NCI-H128 (cell line): ENCODE results near the gene UBE2G2.
A peak's percentile ranks its signal among the peaks of the same experiment; 100 is the strongest.

Experiments
- DNase-seq: peaks from one replicate; lab custom pipeline; 2025; ENCODE audit not compliant: unreplicated experiment; lab: John Stamatoyannopoulos, UW

Gene UBE2G2

DNA sequence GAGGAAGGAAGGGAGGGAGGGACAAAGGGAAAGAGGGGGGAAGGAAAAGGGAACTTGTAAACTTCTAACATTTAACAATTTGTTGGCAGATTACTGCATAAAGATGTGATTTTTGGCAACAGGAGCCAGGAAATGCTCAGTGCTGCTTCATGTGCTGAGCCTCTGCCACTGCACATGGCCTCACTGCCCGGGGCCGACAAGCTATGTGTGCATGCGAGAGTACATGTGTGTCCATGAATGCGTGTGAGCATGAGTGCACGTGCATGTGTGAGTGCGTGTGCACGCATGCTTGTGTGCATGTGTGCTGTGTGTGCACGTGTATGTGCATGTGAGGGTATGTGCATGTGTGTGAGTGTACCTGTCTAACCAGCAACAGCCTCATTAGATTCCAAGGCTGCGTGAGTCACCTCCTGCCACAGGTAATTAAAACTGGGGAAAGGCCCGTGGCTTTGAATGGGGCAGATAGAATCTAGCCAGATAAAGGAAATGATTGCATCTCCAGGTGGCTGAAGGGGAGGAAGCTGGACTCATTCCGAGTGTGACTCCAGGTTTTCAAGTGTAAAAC, 48.9 kb downstream of the UBE2G2 start:
- DNase-seq: no peak

DNA sequence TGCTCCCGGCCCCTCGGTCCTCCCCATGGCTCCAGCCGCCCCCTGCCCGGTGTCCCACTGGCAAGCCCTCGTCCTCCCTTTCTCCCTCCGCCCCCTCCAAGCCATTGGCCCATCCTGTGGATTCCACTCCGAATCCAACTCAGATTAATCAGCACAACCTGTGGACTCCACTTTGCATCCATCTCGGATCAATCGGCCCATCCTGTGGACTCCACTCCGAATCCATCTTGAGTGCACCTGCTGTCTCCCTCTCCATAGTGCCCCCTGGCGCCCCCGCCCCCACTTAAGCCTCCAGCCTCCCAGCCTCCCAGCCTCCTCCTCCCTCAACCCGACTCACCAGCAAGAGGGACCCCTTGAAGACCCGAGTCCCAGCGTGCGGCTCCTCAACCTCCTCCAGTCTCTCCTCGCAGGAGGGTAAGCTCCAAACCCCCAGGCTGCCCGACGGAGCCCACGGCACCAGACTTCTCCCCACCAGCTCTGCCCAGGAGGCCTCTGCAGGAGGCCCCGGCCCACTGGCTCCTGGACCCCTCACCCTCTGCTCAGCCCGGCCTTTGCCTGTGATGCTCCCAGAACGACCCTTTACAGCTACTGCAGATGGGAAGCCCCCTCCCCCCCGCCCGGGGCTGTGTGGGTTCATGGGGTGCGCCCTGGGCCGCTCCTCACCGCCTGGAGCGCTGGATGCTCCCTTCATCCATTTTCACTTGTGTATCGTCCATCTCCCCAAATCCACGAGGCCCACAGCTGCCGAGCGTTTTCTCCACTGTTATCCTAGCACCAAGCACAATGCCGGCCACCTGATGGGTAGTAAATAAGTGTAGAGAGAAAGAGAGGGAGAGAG, 49.6 kb downstream of the UBE2G2 start:
- DNase-seq: no peak

GRCh38 chr21:44751186-44751798, 50.3 kb downstream of the UBE2G2 start:
- no peak for DNase-seq

DNA sequence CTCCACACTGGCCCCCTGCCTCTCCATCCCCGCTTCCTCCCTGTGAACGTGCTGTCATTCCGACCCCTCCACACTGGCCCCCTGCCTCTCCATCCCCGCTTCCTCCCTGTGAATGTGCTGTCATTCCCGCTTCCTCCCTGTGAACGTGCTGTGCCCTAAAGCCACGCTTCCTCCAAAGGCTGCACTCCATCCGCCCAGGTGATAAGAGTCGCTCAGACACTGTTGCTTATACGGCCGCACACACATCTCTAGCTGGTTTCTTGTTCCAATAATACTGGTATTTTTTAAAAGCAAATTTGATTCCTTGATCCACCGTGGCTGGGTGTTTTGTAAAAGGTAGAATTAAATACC, 51.0 kb downstream of the UBE2G2 start:
- DNase-seq: no peak

GRCh38 chr21:44749759-44750674, 51.6 kb downstream of the UBE2G2 start:
- DNase-seq: no peak

DNA sequence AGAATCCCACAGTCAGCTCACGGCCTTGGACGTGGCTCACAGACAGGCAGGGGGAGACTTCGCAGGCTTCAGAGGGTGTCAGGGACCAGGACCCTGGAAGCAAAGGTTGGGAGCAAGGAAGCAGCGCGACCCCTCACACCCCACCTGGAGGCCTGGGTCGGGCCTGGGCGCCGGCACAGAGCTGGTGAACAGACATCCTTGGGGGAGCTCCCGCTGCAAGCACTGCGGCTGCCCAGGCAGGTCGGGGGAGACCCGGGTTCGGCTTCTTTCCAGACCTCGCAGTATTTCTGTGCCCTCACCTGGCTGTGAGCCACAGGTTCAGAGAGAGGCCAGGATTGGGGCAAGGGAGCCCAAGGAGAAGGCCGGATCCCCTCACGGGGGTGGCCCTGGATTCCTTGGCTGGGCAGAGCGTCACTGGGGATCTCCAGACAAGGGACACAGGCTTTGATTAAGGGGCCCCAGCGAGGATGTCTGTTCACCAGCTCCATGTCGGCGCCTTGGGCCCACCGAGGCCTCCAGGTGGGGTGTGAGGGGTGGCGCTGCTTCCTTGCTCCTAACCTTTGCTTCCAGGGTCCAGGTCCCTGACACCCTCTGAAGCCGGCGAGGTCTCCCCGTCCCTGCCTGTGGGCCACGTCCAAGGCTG, 52.4 kb downstream of the UBE2G2 start:
- DNase-seq: no peak

DNA sequence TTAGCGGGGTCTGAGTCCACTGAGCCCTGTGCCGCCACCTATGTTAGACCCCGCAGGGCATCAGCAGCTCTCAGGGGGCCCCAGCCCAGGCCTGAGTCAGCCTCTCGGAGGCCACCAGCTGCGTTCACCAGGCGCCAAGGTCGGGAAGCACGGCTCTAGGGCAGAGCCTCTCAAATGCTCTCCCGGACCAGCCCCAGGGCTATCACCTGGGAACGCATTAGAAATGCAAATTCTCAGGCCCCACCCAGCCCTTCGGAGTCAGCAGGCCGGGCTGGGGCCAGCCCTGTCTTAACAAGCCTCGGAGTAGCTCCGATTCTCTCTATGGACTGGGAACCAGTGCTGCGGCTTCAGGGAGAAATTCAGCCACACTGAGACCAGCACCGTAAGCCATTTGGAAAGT, 53.0 kb downstream of the UBE2G2 start:
- DNase-seq: no peak

DNA sequence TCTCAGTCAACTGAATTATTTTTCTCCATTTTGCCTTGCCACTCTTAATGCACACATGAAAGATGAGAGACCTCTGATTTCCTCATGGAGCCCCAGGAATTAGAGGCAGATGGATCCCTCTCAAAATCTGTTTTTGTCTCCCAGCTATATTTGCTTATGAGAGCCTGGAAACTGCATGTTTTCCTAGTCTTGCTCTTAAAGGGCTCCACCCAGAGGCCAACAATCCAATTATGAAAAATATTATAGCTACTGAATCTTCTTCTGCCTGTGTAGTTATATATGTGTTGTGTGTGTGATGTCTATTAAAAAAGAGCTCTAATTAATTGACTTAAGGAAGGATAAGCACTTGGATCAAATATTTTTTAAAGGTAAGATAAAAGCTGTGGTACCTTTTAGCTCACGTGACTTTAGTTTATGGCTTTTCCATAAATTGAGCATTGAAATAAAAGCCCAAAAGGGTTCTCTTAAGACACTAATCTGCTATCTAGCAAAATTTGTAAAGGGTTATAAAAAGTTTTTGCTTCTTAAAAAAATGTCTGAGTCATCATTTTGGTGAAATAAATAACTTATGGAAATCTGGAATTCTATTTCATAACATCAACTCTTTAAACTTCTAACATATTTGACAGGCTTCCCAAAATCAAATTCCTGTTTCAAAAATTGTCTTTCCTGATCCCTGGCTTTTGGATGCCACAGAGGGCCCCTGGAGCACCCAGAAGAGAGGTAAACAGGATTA, 59.0 kb downstream of the UBE2G2 start:
- DNase-seq: peak; percentile 35

DNA sequence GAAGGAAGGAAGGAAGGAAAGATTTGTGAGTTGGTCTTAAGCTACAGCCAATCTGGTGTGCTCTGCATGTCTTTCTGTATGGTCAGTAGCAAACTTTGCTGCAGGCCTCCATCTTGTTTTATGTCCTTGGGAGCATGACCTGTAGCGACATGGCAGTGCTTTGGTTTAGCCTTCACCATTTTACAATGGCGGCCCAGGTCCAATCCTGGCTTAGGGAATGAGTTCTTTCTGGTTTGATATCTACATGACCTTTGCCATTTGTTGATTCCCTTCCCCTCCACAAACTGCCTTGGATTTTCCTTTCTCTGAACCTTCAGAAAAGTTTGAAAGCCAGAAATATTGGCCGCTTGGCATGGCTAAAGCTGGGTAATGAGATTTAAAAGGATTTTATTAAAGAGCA, 59.7 kb downstream of the UBE2G2 start:
- DNase-seq: no peak

DNA sequence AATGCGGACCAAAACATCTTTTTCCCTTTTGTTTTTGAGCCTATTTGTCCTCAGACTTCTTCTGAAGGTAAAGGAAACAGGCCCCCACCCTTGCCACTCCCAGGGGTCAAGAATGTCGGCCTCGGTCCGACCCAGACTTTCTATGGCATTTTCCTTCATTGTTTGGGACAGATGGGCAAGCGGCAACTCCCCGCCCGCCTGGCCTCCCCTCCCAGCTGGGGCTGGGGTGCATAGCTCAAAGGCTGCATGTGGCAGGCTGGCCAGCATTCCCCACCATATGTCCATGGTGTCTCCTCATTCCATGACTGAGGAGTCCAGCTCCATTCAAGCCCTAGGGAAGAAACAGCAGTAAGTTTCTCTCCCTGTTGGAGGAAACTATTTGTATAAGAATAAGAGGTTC, 60.9 kb downstream of the UBE2G2 start:
- DNase-seq: no peak

DNA sequence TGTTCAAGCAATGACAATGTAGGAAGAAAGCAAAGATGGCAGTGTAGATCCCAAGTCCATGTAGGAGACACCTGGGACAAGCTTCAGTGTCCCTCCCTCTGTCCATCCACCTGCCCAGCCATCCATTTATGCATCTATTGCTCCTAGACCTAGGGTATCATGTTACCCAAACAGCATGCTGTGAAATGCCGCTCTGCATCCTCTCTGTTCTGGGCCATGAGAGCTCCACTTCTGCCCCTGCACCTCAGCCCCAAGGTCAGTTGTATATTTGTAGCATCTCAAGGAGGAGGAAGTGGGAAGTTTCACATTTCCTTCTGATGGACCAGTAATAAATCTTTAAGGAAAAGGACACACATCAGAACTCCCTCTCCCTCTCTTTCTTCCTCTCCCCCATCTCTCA, 62.3 kb downstream of the UBE2G2 start:
- DNase-seq: no peak

DNA sequence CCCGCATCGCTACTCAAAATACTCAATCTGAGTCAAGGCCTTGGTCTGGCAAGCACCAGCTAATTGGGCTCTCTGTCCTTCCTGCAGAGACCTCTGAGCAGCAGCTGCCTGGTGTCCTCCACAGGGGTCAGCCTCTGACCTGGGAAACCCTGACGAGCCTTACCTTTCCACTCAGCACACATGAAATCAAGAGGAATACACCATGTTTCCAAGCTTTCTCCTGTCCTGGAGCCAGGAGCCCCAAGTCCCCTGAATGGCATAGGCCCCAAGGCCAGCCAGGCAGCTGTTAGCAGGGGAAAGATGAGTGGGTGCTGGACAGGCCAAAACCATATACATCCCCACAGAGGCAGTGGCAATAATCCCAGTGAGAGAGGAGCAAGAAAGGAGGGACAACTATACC, 63.0 kb downstream of the UBE2G2 start:
- no peak for DNase-seq

DNA sequence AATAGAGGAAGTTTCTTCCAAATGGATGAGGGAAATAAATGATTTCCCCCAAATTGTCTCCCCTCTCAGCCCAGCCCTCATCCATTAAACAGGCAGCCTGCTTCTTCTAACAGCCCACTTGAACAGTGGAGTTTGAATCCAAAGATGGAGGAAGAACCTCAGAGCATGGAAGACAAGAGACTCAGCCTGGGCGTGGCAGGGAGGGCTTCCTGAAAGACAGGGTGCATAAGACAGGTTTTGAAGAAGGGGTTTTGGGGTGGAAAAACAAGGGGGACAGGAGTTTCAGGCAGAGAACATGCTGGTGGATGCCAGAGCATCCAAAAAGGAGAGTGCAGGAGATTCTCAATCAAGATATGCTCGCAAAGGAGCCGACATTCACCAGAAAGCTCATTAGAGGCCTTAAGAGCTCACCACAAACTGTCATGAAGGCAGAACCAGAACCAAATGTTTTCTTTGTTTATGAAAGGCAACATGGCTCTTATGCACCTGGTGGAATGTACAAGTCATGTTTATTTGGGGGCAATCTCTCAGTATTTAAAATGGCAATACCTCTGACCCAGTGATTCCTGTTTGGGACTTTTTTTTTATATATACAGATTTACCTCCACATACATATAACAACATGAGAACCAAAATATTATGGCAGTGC, 63.8 kb downstream of the UBE2G2 start:
- no peak for DNase-seq

DNA sequence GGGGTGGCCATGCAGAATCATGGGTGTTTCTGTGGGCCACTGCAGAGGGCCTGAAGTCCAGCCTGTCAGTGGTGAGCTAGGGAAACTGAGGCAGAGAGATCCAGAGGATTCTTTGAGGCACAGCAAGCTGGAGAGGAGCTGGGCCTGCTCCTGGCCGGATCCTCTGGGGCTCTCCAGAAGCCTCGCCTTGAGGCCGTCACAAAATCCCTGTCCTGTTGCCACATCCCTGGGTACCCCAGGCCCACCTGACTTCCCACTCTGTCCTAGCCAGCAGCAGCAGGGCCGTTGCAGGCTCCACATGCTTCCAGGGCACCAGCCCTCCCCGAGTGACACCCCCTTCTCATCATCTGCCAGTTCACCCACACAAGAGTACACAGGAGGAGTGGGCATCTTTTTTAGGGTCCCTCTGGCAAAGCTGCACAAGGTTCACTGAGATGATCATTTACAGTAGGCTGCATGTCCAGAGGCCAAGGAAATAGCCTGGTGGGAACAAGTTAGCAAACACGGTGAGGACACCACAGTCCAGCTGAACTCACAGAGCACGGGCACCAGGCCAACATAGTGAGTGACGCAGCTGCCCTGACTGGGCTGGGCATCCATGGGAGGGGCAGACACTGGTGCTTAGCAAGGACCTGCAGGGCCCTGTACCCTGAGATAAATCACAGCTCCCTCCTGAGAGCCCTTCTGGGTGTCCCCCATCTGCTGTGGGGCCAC, 65.2 kb downstream of the UBE2G2 start:
- DNase-seq: no peak

- DNase-seq: no peak
Observed at GRCh38 chr21:44735821-44736220, 65.8 kb downstream of the UBE2G2 start.

GRCh38 chr21:44734841-44735240, 66.8 kb downstream of the UBE2G2 start:
- DNase-seq: no peak

DNA sequence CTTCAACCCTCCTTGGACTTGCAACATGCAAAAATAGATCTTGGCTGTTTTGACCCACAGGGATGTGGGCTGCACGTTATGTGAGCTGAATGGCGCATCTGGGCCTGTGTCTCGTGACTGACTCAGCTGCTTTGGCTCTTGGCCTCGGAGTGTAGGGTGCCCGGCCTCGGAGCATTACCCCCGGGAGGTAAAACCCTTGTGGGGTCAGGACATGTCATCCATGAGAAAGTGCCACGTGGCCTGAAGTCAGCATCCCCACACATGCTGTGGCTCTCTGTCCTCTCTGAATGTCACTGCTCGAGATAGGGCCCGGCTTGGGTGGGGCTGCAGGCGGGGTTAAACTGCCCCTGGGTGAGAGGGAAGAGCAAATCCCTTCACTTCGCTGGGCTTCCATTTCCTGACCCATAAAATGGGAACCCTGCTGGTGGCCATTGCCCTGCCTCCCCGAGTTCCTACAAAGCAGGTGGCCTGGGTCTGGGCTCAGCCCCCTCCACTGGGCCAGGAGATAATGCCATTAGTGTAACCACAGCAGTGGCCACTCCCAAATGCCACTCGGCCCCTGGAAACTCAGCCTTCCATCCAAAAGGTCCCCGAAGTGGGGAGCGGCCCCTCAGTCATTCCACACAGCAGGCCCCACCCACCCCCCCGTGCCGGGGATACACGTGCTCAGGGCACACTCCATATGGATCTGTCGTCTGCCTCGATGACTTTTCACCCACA, 67.4 kb downstream of the UBE2G2 start:
- no peak for DNase-seq

- DNase-seq: no peak
Observed at GRCh38 chr21:44732956-44733355, 68.7 kb downstream of the UBE2G2 start.

GRCh38 chr21:44732263-44732662, 69.4 kb downstream of the UBE2G2 start:
- DNase-seq: no peak
